DOHH2 (cell line): Measurements from ENCODE around the gene CTDP1.

Source experiments
- H3F3A ChIP-seq: fragments of 200-600 bp; sonication (generic), shearing (Covaris generic); 2 replicates; pipeline ENCODE4 v1.6.0; 2016; ENCODE audit warnings: antibody characterized with exemption, mild to moderate bottlenecking; ENCODE audit not compliant: control insufficient read depth, insufficient read depth
- H3K27ac ChIP-seq: fragments of 200-600 bp; sonication (generic); 2 replicates; pipeline ENCODE4 v1.5.1; 2014; ENCODE audit warnings: low read depth, mild to moderate bottlenecking, low read length, moderate library complexity
- H3K27me3 ChIP-seq: fragments of 200-600 bp; sonication (generic); 2 replicates; pipeline ENCODE4 v1.6.1; 2014; ENCODE audit warnings: mild to moderate bottlenecking, low read length, mixed read lengths; ENCODE audit not compliant: control insufficient read depth
- H3K36me3 ChIP-seq: fragments of 200-600 bp; sonication (generic); 2 replicates; pipeline ENCODE4 v1.6.1; 2014; ENCODE audit warnings: mild to moderate bottlenecking, low read length, moderate library complexity, mixed read lengths; ENCODE audit not compliant: control insufficient read depth
- H3K4me1 ChIP-seq: fragments of 200-600 bp; sonication (generic); 2 replicates; pipeline ENCODE4 v1.6.1; 2014; ENCODE audit warnings: mild to moderate bottlenecking, low read length, mixed read lengths; ENCODE audit not compliant: control insufficient read depth
- H3K4me2 ChIP-seq: fragments of 200-600 bp; sonication (generic); 2 replicates; pipeline ENCODE4 v1.6.0; 2014; ENCODE audit warnings: mild to moderate bottlenecking, low read length, moderate library complexity
- H3K4me3 ChIP-seq: fragments of 200-600 bp; sonication (generic); 2 replicates; pipeline ENCODE4 v1.5.1; 2014; ENCODE audit warnings: mild to moderate bottlenecking, low read length, mixed read lengths
- H3K79me2 ChIP-seq: fragments of 200-600 bp; sonication (generic); 2 replicates; pipeline ENCODE4 v1.6.1; 2014; ENCODE audit warnings: mild to moderate bottlenecking, low read length, mixed read lengths; ENCODE audit not compliant: control insufficient read depth
- H3K9me2 ChIP-seq: fragments of 200-600 bp; sonication (generic); replicated peaks from 2 replicates; pipeline ENCODE4 v1.6.1; 2014; ENCODE audit warnings: mild to moderate bottlenecking, low read length, mixed read lengths; ENCODE audit not compliant: control insufficient read depth
- H3K9me3 ChIP-seq: fragments of 200-600 bp; sonication (generic); 2 replicates; pipeline ENCODE4 v1.6.1; 2014; ENCODE audit warnings: antibody characterized with exemption, low read length, mixed read lengths; ENCODE audit not compliant: control insufficient read depth, insufficient read depth
- H4K20me1 ChIP-seq: fragments of 200-600 bp; sonication (generic); 2 replicates; pipeline ENCODE4 v1.6.0; 2014; ENCODE audit warnings: low read depth, mild to moderate bottlenecking, antibody characterized with exemption, low read length, moderate library complexity; ENCODE audit not compliant: control insufficient read depth, insufficient read depth
- CTCF ChIP-seq: fragments of 200-600 bp; sonication (generic); IDR thresholded peaks from one replicate; pipeline ENCODE4 v1.5.1; 2014; ENCODE audit warnings: antibody characterized with exemption, mild to moderate bottlenecking, low read depth, low read length; ENCODE audit not compliant: poor library complexity, severe bottlenecking
- EZH2phosphoT487 ChIP-seq: fragments of 200-600 bp; sonication (generic); IDR thresholded peaks from 2 replicates; pipeline ENCODE4 v1.6.1; 2017; ENCODE audit warnings: borderline replicate concordance, mild to moderate bottlenecking, antibody characterized with exemption, low read length, moderate library complexity, mixed read lengths

Gene CTDP1

GRCh38 chr18:79780547-79780946, 100.9 kb downstream of the CTDP1 start:
- H3K4me1 ChIP-seq = peaks cover 10% of the 10 kb centered on the region
- no peaks in the 10 kb centered on the region for H3F3A ChIP-seq
- no peaks in the 10 kb centered on the region for H4K20me1 ChIP-seq
- H3K27ac ChIP-seq = no peak overlapping the region
- no peaks in the 10 kb centered on the region for H3K36me3 ChIP-seq
- no peaks in the 10 kb centered on the region for H3K79me2 ChIP-seq
- H3K27me3 ChIP-seq = peaks cover 7% of the 10 kb centered on the region; the same call in 1 of the 2 replicates
- no peaks in the 10 kb centered on the region for H3K9me3 ChIP-seq
- no peaks in the 10 kb centered on the region for H3K9me2 ChIP-seq
- no peak overlapping the region for H3K4me3 ChIP-seq
- TF ChIP-seq EZH2phosphoT487 (no peak), CTCF (no peak)
- no peak overlapping the region for H3K4me2 ChIP-seq

GRCh38 chr18:79781331-79781941, 101.8 kb downstream of the CTDP1 start:
- H3K4me2 ChIP-seq = no peak overlapping the region
- H3K36me3 ChIP-seq = no peaks in the 10 kb centered on the region
- no peaks in the 10 kb centered on the region for H3K9me3 ChIP-seq
- no peak for TF ChIP-seq EZH2phosphoT487
- TF ChIP-seq CTCF = no peak
- no peaks in the 10 kb centered on the region for H3F3A ChIP-seq
- no peaks in the 10 kb centered on the region for H3K79me2 ChIP-seq
- peaks cover 10% of the 10 kb centered on the region for H3K4me1 ChIP-seq
- H4K20me1 ChIP-seq = no peaks in the 10 kb centered on the region
- H3K9me2 ChIP-seq = no peaks in the 10 kb centered on the region
- peaks cover 7% of the 10 kb centered on the region; the same call in 1 of the 2 replicates for H3K27me3 ChIP-seq
- H3K27ac ChIP-seq = no peak overlapping the region
- no peak overlapping the region for H3K4me3 ChIP-seq

GRCh38 chr18:79782566-79783308, 103.1 kb downstream of the CTDP1 start:
- H3K27ac ChIP-seq = no peak overlapping the region
- no peaks in the 10 kb centered on the region for H4K20me1 ChIP-seq
- no peak overlapping the region for H3K4me2 ChIP-seq
- no peaks in the 10 kb centered on the region for H3K36me3 ChIP-seq
- no peak for TF ChIP-seq CTCF
- no peak for TF ChIP-seq EZH2phosphoT487
- peaks cover 10% of the 10 kb centered on the region for H3K4me1 ChIP-seq
- H3K9me3 ChIP-seq = no peaks in the 10 kb centered on the region
- no peaks in the 10 kb centered on the region for H3K79me2 ChIP-seq
- H3K9me2 ChIP-seq = no peaks in the 10 kb centered on the region
- no peaks in the 10 kb centered on the region for H3F3A ChIP-seq
- H3K27me3 ChIP-seq = peaks cover 7% of the 10 kb centered on the region; the same call in 1 of the 2 replicates
- H3K4me3 ChIP-seq = no peak overlapping the region
